NCI-H2081 treated with DMSO at 0.1 percent for 48 hours (cell line): ENCODE data around the gene PUS1.
"Not testable (repeated sequence)": the region's sequence is repeated elsewhere in the genome, so short reads cannot be mapped to it uniquely, and the experiment has no call there.

Experiments
- DNase-seq: peaks from one replicate; lab custom pipeline; 2025; lab: John Stamatoyannopoulos, UW

PUS1 gene

DNA sequence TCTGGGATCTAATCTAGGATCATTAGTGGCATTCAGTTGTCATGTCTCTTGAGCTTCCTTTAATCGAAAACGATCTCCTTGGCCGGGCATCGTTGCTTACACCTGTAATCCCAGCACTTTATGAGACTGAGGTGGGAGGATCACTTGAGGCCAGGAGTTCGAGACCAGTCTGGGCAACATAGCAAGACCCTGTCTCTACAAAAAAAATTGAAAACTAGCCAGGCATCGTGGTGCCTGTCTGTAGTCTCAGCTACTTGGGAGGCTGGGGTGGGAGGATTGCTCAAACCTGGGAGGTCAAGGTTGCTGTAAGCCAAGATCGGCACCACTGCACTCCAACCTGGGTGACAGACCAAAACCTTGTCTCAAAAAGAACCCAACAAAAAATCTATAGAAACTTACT lies 9.0 kb downstream of the PUS1 start:
- no peak for DNase-seq

DNA sequence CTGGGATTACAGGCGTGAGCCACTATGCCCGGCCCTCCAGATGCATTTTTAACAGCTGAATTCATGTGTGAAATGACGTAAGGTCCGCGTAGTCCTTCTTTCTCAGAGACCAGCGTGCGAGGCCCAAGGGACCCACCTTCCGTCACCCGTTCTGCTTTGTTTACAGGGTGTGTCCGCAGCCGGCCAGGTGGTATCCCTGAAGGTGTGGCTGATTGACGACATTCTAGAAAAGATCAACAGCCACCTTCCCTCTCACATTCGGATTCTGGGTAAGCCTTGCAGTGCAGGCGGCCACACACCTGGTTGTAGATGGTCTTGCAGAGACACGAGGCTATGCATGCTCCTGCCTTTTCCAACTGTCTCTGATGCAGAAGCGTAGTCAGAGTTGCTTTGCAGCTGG lies 9.9 kb downstream of the PUS1 start:
- no peak for DNase-seq

DNA sequence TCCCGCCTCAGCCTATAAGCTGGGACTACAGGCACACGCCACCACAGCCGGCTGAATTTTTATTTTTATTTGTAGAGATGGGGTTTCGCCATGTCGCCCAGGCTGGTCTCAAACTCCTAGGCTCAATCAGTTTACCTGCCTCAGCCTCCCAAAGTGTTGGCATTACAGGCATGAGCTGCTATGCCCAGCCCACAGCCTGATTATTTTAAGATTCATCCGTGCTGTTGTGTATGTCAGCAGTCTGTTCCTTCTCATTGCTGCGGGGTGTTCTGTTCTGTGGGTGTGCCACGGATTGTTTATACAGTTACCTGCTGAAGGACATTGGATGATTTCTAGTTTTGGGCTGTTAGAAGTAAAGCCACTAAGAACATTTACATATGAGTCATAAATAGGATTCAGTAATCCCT lies 11.1 kb downstream of the PUS1 start:
- DNase-seq, result no peak

DNA sequence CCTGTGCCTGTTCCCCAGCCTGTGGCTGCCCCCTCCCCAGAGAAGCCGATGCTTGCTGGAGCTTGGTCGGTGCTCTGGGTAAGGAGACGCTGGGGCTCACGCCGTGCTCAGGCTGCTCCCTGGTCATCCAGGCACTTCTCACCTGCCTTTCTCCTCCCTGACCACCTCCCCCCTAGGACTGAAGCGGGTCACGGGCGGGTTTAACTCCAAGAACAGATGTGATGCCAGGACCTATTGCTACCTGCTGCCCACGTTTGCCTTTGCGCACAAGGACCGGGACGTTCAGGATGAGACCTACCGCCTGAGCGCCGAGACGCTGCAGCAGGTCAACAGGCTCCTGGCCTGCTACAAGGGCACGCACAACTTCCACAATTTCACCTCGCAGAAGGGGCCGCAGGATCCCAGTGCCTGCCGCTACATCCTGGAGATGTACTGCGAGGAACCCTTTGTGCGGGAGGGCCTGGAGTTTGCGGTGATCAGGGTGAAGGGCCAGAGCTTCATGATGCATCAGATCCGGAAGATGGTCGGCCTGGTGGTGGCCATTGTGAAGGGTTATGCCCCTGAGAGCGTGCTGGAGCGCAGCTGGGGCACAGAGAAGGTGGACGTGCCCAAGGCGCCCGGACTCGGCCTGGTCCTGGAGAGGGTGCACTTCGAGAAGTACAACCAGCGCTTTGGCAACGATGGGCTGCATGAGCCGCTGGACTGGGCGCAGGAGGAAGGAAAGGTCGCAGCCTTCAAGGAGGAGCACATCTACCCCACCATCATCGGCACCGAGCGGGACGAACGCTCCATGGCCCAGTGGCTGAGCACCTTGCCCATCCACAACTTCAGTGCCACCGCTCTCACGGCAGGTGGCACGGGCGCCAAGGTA lies 12.3 kb downstream of the PUS1 start:
- DNase-seq, result no peak

DNA sequence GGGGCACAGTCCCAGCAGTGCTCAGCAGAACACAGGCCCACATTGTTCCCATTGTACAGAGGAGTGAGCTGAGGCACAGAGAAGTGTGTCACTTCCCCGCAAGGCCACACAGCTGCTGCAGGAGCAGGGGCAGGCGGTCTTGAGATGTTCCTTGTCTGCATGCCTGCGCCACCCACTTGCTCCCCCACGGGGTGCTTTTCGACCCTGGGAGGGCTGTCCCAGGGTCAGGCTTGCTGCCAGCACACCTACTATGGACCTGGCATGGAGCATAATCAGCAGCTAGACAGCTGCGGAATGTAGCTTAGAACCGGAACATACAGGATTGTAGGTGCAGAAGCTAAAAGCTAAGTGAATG lies 12.9 kb downstream of the PUS1 start:
- DNase-seq, result no peak

DNA sequence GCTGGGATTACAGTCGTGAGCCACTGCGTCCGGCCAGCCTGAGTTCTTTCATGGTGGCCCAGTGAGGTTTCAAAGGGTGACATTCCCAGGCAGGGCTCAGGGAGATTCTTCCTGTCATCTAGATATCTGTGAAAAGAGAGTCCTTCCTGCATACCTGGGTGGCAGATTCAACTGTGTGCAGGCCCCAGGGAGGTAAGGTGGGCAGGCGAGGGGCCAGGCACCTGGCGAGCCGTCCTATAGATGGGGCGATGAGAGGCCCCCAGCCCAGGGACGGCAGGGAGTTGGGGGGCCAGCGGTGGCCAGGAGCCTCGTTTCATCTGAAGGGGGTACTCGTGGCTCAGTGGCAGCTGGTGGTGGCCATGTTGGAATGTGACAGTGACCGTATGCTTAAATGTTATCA lies 13.6 kb downstream of the PUS1 start:
- DNase-seq, result no peak

DNA sequence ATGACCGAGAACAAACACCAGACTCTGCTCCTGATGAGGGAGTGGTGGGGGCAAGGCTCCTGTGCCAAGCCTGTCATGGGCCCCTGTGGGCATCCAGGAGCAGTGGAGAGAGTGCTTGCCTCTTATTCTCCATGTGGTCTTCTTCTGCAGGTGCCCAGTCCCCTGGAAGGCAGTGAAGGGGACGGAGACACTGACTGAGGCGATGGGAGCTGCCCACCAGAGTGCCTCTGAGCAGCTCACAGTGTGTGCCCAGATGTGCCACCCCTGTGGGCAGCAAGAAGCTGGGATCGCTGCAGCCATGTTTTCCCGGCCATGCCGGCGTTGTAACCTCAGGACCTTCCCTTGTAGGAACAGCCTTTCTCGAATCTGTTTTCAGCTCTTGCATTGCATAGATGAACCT lies 14.3 kb downstream of the PUS1 start:
- no peak for DNase-seq

DNA sequence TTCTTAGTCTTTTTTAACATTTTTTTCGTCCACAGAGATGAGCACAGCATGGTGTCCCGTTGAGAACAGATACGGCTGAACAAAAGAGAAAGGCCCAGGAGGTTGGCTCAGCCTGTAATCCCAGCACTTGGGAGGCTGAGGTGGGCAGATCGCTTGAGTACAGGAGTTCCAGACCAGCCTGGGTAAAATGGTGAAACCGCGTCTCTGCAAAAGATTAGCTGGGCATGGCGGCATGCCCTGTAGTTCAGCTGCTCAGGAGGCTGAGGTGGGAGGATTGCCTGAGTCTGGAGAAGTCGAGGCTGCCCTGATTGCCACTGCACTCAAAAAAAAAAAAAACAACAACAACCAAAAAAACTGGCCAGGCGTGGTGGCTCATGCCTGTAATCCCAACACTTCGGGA lies 14.8 kb downstream of the PUS1 start:
- no peak for DNase-seq

DNA sequence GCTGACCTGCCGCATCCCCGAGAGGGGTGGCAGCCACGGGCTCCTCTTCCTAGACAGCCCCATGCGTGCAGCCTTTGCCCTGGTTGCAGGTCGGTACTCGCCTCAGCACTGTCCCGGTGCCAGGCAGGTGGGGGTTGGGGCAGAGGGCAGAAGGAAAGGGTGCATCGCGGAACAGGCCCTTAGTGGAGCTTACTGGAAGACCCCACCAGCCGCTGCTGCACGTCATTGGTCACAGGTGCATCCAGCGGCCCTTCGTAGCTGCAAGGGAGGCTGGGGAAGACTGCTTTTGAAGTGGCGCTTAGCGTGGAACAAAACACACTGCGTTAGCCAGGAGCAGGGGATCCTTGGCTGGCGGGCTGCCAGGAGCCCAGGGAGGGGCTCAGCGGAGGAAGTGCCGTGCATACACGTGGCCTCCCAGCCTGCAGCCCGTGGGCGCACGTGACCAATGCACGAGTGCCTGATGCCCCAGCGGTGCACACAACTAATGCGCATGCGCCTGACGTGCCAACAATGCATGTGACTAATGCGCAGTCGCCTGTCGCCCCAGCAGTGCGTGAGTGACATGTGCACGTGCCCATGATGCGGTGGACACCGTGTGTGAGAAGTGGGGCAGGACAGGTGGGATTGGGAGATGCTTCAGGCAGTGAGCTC lies 15.7 kb downstream of the PUS1 start:
- no peak for DNase-seq

DNA sequence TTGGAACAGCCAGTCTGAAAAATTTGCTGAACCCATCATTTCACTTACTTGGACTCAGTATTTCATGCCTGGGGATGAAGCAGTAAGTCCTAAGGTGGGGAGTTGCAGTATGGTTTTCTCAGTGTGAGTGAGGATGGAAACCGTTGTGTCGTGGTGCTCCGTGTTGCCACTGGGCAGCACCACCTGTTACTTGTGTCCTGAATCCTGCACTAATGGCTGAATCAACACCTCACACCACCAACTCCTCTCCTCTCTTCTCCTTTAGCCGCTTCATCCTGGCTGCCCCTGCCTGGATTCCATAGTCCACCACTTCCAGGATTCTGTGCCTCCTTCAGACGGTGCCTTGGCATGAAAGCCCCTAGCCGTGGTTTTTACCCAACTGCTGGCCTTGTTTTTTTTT lies 17.7 kb downstream of the PUS1 start:
- DNase-seq, result no peak

DNA sequence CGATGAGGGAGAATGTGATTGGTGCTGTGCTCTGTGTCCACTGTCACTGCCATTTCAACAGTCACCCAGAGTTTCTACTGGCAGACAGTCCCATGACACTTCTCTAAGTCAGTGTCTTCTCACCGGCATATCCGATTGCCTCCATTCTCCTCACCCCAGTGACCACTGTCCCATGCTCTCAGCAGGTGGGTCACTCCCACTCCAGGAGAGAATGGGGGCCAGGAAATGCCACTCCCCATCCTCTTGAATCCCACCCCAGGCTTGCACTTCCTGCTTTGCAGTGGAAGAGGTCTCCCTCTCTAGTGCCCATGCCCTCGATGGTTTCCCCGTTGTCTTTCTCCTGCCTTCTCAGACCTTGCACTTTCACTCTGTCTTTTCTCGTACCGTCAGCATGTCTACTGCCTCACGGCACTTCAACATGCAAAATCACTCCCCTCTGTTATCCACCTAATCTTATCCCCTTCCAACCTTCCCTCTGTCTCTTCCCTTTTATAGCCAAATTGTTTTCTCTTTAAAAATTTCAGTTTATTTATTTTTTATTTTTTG lies 18.5 kb downstream of the PUS1 start:
- no peak for DNase-seq

DNA sequence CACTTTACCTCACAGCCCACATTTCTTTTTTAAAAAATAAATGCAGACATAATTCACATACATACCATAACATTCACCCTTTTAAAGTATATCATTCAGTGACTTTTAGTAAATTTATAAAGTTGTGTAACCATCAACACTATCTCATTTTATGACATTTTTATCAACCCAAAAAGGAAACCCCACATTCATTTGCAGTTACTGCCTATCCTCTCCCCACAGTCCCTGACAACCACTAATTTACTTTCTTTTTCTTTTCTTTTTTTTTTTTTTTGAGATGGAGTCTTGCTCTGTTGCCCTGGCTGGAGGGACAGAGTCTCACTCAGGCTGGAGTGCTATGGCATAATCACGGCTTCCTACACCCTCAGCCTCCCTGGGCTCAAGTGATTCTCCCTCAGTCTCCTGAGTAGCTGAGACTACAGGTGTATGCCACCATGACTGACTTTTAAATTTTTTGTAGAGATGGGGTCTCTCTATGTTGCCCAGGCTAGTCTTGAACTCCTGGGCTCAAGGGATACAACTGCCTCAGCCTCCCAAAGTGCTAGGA lies 19.2 kb downstream of the PUS1 start:
- DNase-seq, result no peak

DNA sequence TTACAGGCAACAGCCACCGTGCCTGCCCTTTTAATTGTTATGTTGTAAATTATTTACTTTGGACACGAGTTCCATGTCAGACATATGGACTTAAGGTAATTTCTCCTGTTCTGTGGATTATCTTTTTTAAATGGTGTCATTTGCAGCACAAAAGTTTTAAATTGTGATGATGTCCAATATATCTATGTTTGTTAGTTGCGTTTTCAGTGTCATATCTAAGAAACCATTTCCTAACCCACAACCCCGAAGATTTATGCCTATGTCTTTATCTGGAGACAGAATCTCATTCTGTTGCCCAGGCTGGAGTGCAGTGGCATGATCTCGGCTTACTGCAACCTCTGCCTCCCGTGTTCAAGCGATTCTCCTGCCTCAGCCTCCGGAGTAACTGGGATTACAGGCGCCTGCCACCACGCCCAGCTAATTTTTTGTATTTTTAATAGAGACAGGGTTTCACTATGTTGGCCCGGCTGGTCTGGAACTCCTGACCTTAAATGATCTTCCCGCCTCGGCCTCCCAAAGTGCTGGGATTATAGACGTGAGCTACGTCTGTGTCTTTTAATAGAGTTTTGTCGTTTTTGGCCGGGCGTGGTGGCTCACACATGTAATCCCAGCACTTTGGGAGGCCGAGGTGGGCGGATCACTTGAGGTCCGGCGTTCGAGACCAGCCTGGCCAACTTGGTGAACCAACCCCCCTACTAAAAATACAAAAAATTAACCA lies 19.8 kb downstream of the PUS1 start:
- DNase-seq, result not testable (repeated sequence)

DNA sequence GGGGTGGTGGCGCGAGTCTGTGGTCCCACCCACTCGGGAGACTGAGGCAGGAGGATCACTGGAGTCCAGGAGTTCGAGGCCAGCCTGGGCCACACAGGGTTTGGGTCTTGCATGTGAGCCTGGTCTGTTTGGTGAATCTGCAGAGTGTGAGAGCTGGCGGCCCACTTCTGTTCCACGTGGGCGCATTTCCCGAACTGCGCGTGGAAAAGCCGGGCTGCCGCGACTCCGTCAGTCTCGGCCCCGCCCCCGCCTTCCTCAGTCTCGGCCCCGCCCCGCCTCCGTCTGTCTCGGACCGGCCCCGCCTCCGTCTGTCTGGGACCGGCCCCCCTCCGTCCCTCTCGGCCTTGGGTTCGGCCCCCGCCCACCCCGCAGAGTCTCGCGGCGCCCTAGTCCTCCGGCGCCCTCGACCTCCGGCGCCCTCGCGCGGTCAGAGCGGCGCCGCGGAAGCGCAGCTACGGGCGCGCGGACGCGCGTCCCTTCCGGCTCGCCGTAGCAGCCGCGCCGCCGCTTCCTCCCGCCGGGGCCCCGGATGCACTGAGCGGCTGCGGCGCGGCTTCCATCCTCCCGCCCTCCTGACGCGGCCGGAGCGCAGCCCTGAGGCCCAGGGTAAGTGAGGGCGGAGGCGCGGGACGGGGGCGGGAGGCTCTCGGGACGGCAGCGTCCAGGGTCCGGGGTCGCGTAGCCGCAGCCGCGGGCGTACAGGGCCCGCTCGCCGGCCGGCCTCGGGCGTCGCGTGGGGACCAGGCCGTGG lies 20.5 kb downstream of the PUS1 start, which contains the start of gene EP400:
TSS of gene EP400 (plus strand) at position 512 of the 751 bp plus-strand sequence. CDS start 10,678 bp downstream, outside the sequence.
- peak; percentile 61 for DNase-seq

DNA sequence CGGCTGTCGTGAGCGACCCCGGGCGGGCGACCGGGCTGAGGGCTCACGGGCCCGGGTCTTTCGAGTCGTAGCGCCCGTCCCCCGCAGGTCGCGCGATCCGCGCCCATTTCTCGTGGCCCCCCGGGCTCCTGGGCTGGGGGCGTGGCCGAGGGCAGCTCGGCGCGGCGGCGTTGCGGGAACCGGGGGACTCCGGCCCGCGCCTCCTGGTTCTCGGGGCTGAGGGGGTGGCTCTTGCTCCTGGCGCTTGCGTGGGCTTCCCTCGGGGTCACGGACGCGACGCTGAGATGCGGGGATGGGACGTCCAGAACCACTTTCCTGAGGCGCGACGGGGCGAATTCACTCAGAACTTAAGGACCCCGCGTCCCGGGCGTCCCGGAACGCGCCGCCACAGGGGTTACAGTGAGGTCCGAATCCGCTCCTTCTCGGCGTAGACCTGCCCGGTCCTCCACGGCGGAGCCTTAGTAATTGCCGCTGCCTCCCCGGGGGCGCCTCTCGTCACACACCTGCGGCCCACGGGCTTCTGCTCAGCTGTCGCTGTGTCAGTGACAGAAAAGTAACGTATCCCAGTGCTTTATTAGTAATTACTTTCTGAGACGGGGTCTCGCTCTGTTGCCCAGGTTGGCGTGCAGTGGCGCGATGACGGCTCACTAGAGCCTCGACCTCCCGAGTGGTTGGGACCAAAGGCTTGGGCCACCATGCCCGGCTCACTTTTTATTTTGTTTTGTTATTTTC lies 21.3 kb downstream of the PUS1 start:
- DNase-seq, result no peak

DNA sequence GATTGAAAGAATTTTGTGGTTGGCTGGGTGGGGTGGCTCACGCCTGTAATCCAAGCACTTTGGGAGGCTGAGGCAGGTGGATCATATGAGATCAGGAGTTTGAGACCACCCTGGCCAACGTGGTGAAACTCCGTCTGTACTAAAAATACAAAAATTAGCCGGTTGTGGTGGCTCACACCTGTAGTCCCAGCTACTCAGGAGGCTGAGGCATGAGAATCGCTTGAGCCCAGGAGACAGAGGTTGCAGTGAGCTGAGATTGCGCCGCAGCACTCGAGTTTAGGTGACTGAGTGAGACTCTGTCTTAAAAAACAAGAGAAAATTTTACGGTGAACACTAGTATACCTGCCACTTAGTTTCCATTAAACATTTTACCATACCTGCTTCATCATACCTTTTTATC lies 24.7 kb downstream of the PUS1 start:
- not testable (repeated sequence) for DNase-seq

DNA sequence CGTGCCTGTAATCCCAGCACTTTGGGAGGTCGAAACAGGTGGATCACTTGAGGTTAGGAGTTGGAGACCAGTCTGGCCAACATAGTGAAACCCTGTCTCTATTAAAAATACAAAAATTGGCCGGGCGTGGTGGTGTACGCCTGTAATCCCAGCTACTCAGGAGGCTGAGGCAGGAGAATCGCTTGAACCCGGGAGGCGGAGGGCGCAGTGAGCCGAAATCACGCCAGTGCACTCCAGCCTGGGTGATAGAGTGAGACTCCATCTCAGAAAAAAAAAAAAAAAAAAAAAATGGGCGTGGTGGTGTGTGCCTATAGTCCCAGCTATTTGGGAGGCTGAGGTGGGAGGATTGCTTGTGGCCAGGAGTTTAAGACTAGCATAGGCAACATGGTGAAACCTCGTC lies 25.4 kb downstream of the PUS1 start:
- not testable (repeated sequence) for DNase-seq

DNA sequence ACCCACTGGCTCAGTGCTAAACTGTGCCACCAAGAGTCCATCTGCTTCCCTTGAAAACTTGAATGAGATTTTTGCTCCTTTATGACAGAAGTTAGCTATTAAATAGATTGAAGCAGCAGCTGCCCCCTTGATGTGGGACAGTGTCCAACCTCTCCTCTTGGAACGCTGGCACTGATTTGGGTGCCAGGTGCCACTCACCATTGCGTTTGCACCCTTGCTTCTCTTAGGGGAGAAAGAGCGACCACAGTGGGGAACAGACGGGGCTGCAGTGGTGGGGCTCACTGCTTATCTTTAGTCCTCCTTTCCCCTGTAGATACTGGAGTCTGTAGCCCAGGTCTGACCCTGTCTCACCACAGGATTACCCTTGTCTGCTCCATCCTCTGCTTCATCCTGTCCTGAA lies 30.0 kb downstream of the PUS1 start:
- no peak for DNase-seq

DNA sequence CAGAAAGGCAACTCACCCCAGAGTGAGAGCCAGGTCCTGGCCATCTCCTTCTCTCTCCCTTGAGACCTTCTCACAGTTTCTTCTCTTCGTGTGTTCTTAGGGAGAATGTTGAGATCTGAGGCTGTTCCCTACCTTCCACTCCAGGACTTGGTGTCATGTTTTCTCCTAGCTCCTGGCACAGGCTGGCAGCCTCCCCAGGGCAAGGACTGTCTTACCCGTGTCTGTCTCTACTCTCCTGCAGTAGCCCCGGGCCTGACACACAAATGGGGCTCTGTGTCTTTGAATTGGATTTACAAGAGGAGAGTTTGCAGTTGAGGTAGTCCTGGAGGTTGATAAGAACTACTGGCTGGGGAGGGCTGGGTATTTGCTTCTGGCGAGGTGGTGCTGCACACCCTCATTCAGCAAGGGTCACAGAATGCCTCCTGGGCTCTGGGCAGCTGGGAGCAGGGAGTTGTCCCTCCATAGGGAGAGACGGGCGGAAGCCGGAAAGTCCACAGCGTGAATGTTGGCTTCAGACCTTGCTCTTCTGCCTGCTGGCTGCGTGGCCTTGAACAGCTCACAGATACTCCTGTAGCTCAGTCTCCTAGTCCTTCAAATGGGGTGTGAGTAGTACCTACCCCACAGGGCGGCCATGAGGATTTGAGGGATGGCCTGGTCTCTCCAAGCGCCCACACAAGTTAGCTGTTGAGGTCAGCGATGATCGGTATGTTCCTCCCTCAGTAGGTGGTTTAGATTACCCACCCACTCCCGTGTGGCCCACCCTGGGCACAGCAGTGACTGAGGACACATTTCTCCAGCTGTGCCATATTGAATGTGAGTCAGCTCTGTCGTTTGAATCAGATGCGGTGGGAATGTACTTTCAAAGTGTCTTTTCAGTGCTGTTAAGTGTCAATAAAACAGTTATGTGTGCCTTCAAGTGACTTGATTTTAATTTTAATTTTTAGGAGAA lies 30.8 kb downstream of the PUS1 start:
- DNase-seq, result no peak
